GM19023 (cell line): Measurements from ENCODE around the gene FOXA3.

Experiments used
- ATAC-seq: cut with Tn5 transposase; IDR thresholded peaks from one replicate; pipeline ENCODE4 v1.9.1; 2021; ENCODE audit warnings: mild to moderate bottlenecking, moderate library complexity; ENCODE audit not compliant: unreplicated experiment

Gene FOXA3

DNA sequence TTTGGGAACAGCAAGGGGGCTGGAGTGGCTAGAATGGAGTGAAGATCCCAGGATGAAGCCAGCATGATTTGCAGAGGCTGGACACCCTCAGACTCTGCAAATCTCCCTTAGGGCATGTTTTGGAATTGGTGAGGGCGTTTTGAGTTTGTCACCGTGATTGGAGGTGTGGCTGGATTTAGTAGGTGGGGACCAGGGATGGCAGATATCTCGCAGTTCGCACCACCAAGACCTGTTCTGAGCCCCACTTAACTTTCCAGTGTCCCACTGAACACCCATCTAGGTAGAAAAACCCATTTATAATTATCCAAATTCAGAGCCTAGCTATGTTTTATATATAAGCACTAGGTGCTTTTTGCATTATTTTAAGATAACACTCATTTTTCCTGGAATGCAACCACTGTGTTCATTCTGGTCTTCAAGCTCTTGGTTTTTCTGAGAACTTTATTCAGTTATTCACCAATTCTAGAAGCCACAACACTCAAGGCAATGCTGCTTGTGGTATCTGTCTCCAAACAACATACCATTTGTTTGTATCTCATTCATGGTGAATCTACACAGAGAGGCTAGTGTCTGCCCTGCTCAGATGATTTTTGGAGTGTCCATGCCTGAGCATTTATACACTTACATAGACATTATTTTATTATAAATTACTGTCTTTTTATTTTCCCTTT is 53.4 kb downstream of the FOXA3 start:
- no peak for ATAC-seq

DNA sequence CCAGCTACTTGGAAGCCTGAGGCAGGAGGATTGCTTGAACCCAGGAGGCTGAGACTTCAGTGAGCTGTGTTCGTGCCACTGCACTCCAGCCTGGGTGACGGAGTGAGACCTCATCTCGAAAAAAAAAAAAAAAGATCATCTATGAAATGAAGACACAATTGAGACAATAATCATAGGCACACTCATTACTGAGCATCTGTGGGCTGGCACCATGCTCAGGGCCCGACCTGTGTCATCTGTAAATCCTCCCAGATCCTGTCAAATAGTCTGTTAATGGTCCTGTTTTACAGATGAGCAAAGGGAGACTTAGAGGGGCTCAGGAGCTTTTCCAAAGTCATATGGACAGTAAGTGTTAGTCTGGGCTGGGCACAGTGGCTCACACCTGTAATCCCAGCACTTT is 54.6 kb downstream of the FOXA3 start:
- no peak for ATAC-seq

DNA sequence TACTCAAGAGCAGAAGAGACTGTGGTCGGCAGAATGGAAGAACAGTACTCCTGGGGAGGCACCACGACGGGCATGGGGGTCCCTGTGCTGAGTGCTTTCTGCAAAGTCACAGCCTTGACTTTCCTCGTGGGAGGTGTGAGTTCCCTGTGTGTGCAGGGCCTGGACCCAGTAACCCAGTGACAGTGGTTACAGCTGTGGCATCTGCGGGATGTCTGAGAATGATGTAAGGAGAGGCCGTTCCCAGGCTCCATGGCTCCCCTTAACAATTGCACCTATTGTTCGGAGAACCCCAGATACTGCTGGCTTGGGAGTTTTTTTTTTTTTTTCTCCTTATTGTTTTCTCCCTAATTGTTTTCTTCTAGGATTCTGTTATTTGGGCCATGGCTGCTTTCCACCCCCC is 55.6 kb downstream of the FOXA3 start:
- ATAC-seq = no peak

DNA sequence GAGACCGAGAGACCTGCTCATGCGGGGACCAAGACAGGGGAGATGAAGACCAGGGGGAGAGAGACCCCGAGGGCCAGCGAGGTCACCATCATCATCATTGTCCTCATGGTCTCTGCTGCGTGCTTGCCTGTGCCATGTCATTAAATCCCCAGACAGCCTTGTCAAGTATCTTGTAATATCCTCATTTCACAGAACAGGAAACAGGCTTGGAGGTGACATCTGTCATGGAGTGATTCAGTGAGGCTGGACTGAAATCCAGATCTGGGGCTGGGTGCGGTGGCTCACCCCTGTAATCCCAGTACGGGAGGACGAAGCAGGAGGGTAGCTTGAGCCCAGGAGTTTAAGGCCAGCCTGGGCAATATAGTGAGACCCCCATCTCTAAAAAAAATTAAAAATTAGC is 56.3 kb downstream of the FOXA3 start:
- no peak for ATAC-seq

DNA sequence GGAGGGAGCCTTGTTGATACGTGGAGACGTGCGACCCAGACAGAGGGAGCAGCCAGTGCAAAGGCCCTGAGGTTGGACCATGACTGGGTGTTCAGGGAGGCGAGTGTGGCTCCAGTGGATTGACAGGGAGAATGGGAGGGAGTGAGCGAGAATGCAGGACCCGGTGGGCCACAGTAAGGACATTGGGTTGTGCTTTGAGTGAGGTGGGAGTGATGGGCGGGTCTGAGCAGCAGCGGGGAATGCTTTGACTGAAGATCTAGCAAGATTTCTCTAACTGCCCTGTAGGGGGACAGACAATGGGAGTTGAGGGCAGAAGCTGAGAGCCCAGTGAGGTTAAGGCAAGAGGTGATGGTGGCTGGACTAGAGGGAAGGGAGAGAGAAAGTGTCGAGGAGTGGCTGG is 58.2 kb downstream of the FOXA3 start:
- no peak for ATAC-seq
